H1 (cell line): ENCODE measurements around the gene COL5A1. TPM values are rescaled to one million over a fixed set of nuclear protein-coding genes. Genes with fewer than 3 reads are reported as not detected.

Experiments
- CTCF ChIA-PET: fragments of 300-600 bp; sonication (Branson Sonifier 250); formaldehyde crosslinking; loops from one replicate; lab custom pipeline; 2021; ENCODE audit not compliant: partially characterized antibody; lab: Charles Lee
- POLR2A ChIA-PET: fragments of 300-600 bp; sonication (Branson Sonifier 250); formaldehyde crosslinking; loops from one replicate; lab custom pipeline; 2021; ENCODE audit warnings: inconsistent platforms; ENCODE audit not compliant: partially characterized antibody; lab: Charles Lee
- DNase-seq, 2 experiments: peaks; one replicate each; pipeline versions ENCODE4 v3.0.0 to v3.0.0-alpha.2; 2010 to 2022; ENCODE audit warnings: low spot score in 2 of 2, low read depth in 1 of 2, mixed read lengths in 1 of 2
- FAIRE-seq: peaks from 2 replicates; lab custom pipeline; 2011; peaks lifted over from hg19 to GRCh38; lab: Jason Lieb, UNC
- H2AFZ ChIP-seq: 2 replicates; pipeline ENCODE4 v1.8.1; 2012; ENCODE audit warnings: low read length, inconsistent platforms
- H2AK5ac ChIP-seq: 2 replicates; pipeline ENCODE4 v1.6.1; 2013; ENCODE audit warnings: low read depth, low read length
- H2BK120ac ChIP-seq: replicated peaks from 2 replicates; pipeline ENCODE3; 2013; ENCODE audit warnings: low read depth, low read length, inconsistent platforms
- H2BK12ac ChIP-seq: 2 replicates; pipeline ENCODE4 v1.6.1; 2013; ENCODE audit warnings: low read depth, low read length
- H2BK15ac ChIP-seq: 2 replicates; pipeline ENCODE4 v1.6.1; 2013; ENCODE audit warnings: low read length
- H2BK20ac ChIP-seq: 2 replicates; pipeline ENCODE4 v1.6.1; 2013; ENCODE audit warnings: low read length
- H2BK5ac ChIP-seq: 2 replicates; pipeline ENCODE4 v1.6.1; 2013; ENCODE audit warnings: low read depth, low read length
- H3K14ac ChIP-seq: 2 replicates; pipeline ENCODE4 v1.6.1; 2013; ENCODE audit warnings: inconsistent platforms; ENCODE audit not compliant: insufficient read length
- H3K18ac ChIP-seq: 2 replicates; pipeline ENCODE4 v1.6.1; 2013; ENCODE audit warnings: low read length; ENCODE audit errors: extremely low read depth
- H3K23ac ChIP-seq: 2 replicates; pipeline ENCODE4 v1.6.1; 2013; ENCODE audit warnings: inconsistent platforms; ENCODE audit not compliant: insufficient read length
- H3K23me2 ChIP-seq: 2 replicates; pipeline ENCODE4 v1.6.1; 2013; ENCODE audit warnings: low read depth, low read length
- H3K27ac ChIP-seq: 2 replicates; pipeline ENCODE4 v1.6.1; 2011; ENCODE audit warnings: low read depth, low read length, inconsistent platforms
- H3K27me3 ChIP-seq, 4 experiments: replicated peaks in 1 of 4; 1 replicate in 1 of 4; 2 replicates in 3 of 4; pipeline versions ENCODE4 v1.6.1 to v1.8.1; 2011 to 2013; ENCODE audit warnings: low read length in 3 of 4, mild to moderate bottlenecking in 3 of 4, inconsistent platforms in 2 of 4, mixed read lengths in 2 of 4, moderate library complexity in 1 of 4; ENCODE audit not compliant: control insufficient read depth in 3 of 4, insufficient read depth in 3 of 4; ENCODE audit errors: extremely low read depth in 1 of 4
- H3K36me3 ChIP-seq, 4 experiments: 2 replicates each; pipeline versions ENCODE4 v1.6.1 to v1.8.1; 2011 to 2013; ENCODE audit warnings: mild to moderate bottlenecking in 4 of 4, low read length in 3 of 4, moderate library complexity in 2 of 4, control low read depth in 1 of 4, inconsistent platforms in 1 of 4; ENCODE audit not compliant: insufficient read depth in 4 of 4, control insufficient read depth in 2 of 4
- H3K4ac ChIP-seq: replicated peaks from 2 replicates; pipeline ENCODE3; 2013; ENCODE audit warnings: low read length, low read depth, mixed read lengths, inconsistent platforms; ENCODE audit not compliant: insufficient read length
- H3K4me1 ChIP-seq, 4 experiments: replicated peaks in 1 of 4; 1 replicate in 1 of 4; 2 replicates in 3 of 4; pipeline versions ENCODE4 v1.6.1 to v1.8.1; 2011 to 2013; ENCODE audit warnings: low read length in 3 of 4, inconsistent platforms in 2 of 4, mixed read lengths in 1 of 4; ENCODE audit not compliant: insufficient read depth in 4 of 4, control insufficient read depth in 3 of 4
- H3K4me2 ChIP-seq, 2 experiments: 2 replicates each; pipeline versions ENCODE4 v1.6.1 to v1.8.1; 2011 to 2013; ENCODE audit warnings: low read depth in 2 of 2, low read length in 2 of 2, control low read depth in 1 of 2, inconsistent platforms in 1 of 2, mild to moderate bottlenecking in 1 of 2; ENCODE audit not compliant: insufficient read depth in 1 of 2
- H3K4me3 ChIP-seq, 4 experiments: fragments of 200-600, 300-600 bp in 1 of 4; sonication (generic), shearing (Covaris generic), sonication (Bioruptor Twin) in 1 of 4; 2 replicates each; pipeline versions ENCODE4 v1.5.1 to v1.8.1; 2011 to 2016; ENCODE audit warnings: low read length in 4 of 4, low read depth in 3 of 4, control low read depth in 2 of 4, inconsistent platforms in 2 of 4, mild to moderate bottlenecking in 2 of 4, mixed read lengths in 1 of 4, moderate library complexity in 1 of 4; ENCODE audit not compliant: insufficient read depth in 2 of 4; ENCODE audit errors: extremely low read depth in 1 of 4
- H3K56ac ChIP-seq: replicated peaks from 2 replicates; pipeline ENCODE3; 2013; ENCODE audit warnings: low read depth, mild to moderate bottlenecking, mixed read lengths, low read length, inconsistent platforms; ENCODE audit not compliant: insufficient read length
- H3K79me1 ChIP-seq: 2 replicates; pipeline ENCODE4 v1.6.1; 2013; ENCODE audit warnings: low read depth, low read length, control low read depth
- H3K79me2 ChIP-seq, 2 experiments: 2 replicates each; pipeline versions ENCODE4 v1.6.1 to v1.8.1; 2012 to 2013; ENCODE audit warnings: low read length in 2 of 2, mild to moderate bottlenecking in 2 of 2, inconsistent platforms in 1 of 2; ENCODE audit not compliant: insufficient read depth in 2 of 2, control insufficient read depth in 1 of 2
- H3K9ac ChIP-seq, 4 experiments: replicated peaks in 1 of 4; 1 replicate in 1 of 4; 2 replicates in 3 of 4; pipeline versions ENCODE4 v1.6.1 to v1.8.1; 2011 to 2013; ENCODE audit warnings: low read depth in 3 of 4, low read length in 3 of 4, control low read depth in 2 of 4, mild to moderate bottlenecking in 2 of 4, moderate library complexity in 2 of 4, inconsistent platforms in 1 of 4; ENCODE audit errors: extremely low read depth in 1 of 4
- H3K9me3 ChIP-seq, 2 experiments: 2 replicates each; pipeline versions ENCODE4 v1.6.1 to v1.8.1; 2012 to 2013; ENCODE audit warnings: mild to moderate bottlenecking in 2 of 2, moderate library complexity in 2 of 2, control low read depth in 1 of 2, inconsistent platforms in 1 of 2, low read depth in 1 of 2, low read length in 1 of 2, mixed read lengths in 1 of 2; ENCODE audit not compliant: insufficient read depth in 2 of 2
- H4K20me1 ChIP-seq, 2 experiments: replicated peaks in 1 of 2; 2 replicates each; pipeline versions ENCODE3 to v1.8.1; 2011 to 2013; ENCODE audit warnings: inconsistent platforms in 2 of 2, low read length in 2 of 2, mild to moderate bottlenecking in 1 of 2; ENCODE audit not compliant: insufficient read depth in 2 of 2, control insufficient read depth in 1 of 2
- H4K5ac ChIP-seq: 2 replicates; pipeline ENCODE4 v1.6.1; 2013; ENCODE audit warnings: low read length, low read depth, mixed read lengths, inconsistent platforms; ENCODE audit not compliant: insufficient read length
- H4K8ac ChIP-seq: 2 replicates; pipeline ENCODE4 v1.8.0; 2013; ENCODE audit warnings: mild to moderate bottlenecking, moderate library complexity, low read length, inconsistent platforms; ENCODE audit not compliant: insufficient read depth; ENCODE audit errors: extremely low read depth
- H4K91ac ChIP-seq: replicated peaks from 2 replicates; pipeline ENCODE3; 2013; ENCODE audit warnings: low read length, mixed read lengths, inconsistent platforms; ENCODE audit not compliant: insufficient read length
- NANOG ChIP-seq: IDR thresholded peaks from 2 replicates; pipeline ENCODE4 v1.6.1; 2011; ENCODE audit warnings: low read length, low read depth, mild to moderate bottlenecking, inconsistent platforms; ENCODE audit not compliant: insufficient read depth, poor library complexity, severe bottlenecking
- SIN3A ChIP-seq, 2 experiments: IDR thresholded peaks in 1 of 2; conservative IDR thresholded peaks in 1 of 2; 2 replicates each; pipeline ENCODE4 v1.6.1; 2011 to 2012; ENCODE audit warnings: low read length in 2 of 2, improper control_type of control experiment in 1 of 2, low read depth in 1 of 2, mild to moderate bottlenecking in 1 of 2
- whole genome bisulfite sequencing, 2 experiments: shearing (Covaris generic) in 1 of 2; methylation state at CpG; one replicate each; pipeline versions ENCODE4 v1.1.6 to v1.1.7; 2013 to 2015; ENCODE audit warnings: low lambda C conversion rate in 2 of 2, mixed read lengths in 2 of 2, inconsistent platforms in 1 of 2, low coverage in 1 of 2, missing lambda C conversion rate in 1 of 2; ENCODE audit not compliant: insufficient replicate concordance in 2 of 2, insufficient coverage in 1 of 2, insufficient read length in 1 of 2; ENCODE audit errors: extremely low coverage in 1 of 2, missing lambda C conversion rate in 1 of 2; 5-methylcytosine and 5-hydroxymethylcytosine counted together
- polyA plus RNA-seq, 7 experiments: library from polyadenylated mRNA; depleted of rRNA in 3 of 7; stranded (reverse) in 5 of 7; unstranded in 2 of 7; fragments of >200 nt in 5 of 7; fragments of 200-250 nt in 2 of 7; gene quantifications; 1 replicate in 5 of 7; 2 replicates in 1 of 7; 4 replicates in 1 of 7; pipeline versions ENCODE4 v1.2.1 to v1.2.3, GENCODE V29; 2011 to 2013; ENCODE audit warnings: missing spikeins in 2 of 7, mixed read lengths in 2 of 7
- total RNA-seq: library from RNA; stranded (reverse); fragmentation: NEBNext Ultra II Directional; extraction: Animal tissue kit (Norgen Biotek cat#: 25700); gene quantifications from 2 replicates; pipeline ENCODE4 v1.2.1, GENCODE V29; 2021

The COL5A1 gene
- total and polyA plus RNA-seq, 2 of the 8 experiments (the other 6 are each of a cell fraction or from before 2014, with no cell fraction given) = 3.8 to 12.0 TPM

DNA sequence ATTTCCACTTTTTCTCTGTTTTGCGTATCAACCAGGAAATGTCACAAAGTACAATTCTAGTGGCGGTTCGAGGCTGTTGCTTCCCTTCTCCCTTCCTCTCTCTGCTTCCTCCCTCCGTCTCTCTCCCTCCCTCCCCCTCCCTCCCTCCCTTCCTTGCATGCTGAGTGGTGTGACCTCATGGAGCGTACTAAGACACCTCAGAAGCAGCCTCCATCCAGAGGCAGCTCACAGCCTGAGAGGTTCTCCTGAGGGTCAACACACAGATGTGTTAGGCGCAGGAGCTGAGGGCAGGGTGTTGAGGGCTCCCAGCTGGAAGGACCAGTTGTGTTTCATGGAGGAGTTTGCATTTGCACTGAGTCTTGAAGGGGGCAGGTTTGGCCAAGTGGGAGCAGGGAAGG lies 57.7 kb downstream of the COL5A1 start:
- H4K8ac ChIP-seq = peak overlapping the region; percentile 38; the same call in 1 of the 2 replicates
- no peak for DNase-seq
- ChIA-PET CTCF (interaction anchor here (0.8 to 1.2 kb wide), 3 partner anchors 40 to 198 kb away, joined by 3 to 5 read pairs (median 3); no protein-coding TSS in a partner anchor), POLR2A (no interaction called here)
- H3K23me2 ChIP-seq = no peaks in the 10 kb centered on the region
- no peak overlapping the region for H2BK5ac ChIP-seq
- no peaks in the 10 kb centered on the region for H3K79me2 ChIP-seq
- no peak overlapping the region for H3K4ac ChIP-seq
- no peak overlapping the region for H3K4me2 ChIP-seq
- no peaks in the 10 kb centered on the region; the same call in 1 of the 2 replicates for H3K79me1 ChIP-seq
- no peak overlapping the region for H3K23ac ChIP-seq
- H2BK12ac ChIP-seq = no peak overlapping the region
- peaks cover 0 to 10% (median 3%) of the 10 kb centered on the region in 4 experiments; a peak in 4 of 7 replicates for H3K4me1 ChIP-seq
- no peaks in the 10 kb centered on the region for H3K27me3 ChIP-seq
- no peak for FAIRE-seq
- 83% methylated on average over 3 of the region's 6 CpGs; no CpG with 5 or more reads in 1 of the 2 experiments for WGBS, 2 experiments
- peaks cover 0 to 3% of the 10 kb centered on the region in 2 experiments for H4K20me1 ChIP-seq
- H3K9ac ChIP-seq = no peak overlapping the region
- no peaks in the 10 kb centered on the region for H3K9me3 ChIP-seq
- H4K5ac ChIP-seq = no peak overlapping the region
- no peak overlapping the region for H3K56ac ChIP-seq
- no peak overlapping the region for H3K18ac ChIP-seq
- H3K27ac ChIP-seq = no peak overlapping the region
- H2AK5ac ChIP-seq = no peak overlapping the region
- no peak overlapping the region for H2BK120ac ChIP-seq
- H2BK15ac ChIP-seq = no peak overlapping the region
- H3K4me3 ChIP-seq = no peak overlapping the region
- no peaks in the 10 kb centered on the region; a peak in 2 of 8 replicates for H3K36me3 ChIP-seq
- no peak overlapping the region for H3K14ac ChIP-seq
- H2BK20ac ChIP-seq = no peak overlapping the region
- no peak overlapping the region for H4K91ac ChIP-seq
- H2AFZ ChIP-seq = no peak overlapping the region
- TF ChIP-seq SIN3A (conservative IDR thresholded peaks at IDR 0.05 in 1 of 2, IDR thresholded peaks at IDR 0.05 in 1 of 2; ENCODE audit: low read depth in 1 of 2, low read length in 2 of 2) (no peak), NANOG (no peak)
